C4-2B (cell line): ENCODE results near the gene TDP1.
A peak's percentile ranks its signal among the peaks of the same experiment; 100 is the strongest.

Experiments used
- H3K27ac ChIP-seq: fragments of 450-650 bp; 2 replicates; pipeline ENCODE4 v1.5.1; 2017
- CTCF ChIP-seq: fragments of 450-650 bp; conservative IDR thresholded peaks from 2 replicates; pipeline ENCODE4 v1.5.1; 2017; ENCODE audit warnings: mild to moderate bottlenecking
- ZFX ChIP-seq: fragments of 450-650 bp; IDR thresholded peaks from 2 replicates; pipeline ENCODE4 v1.6.1; 2017

The TDP1 gene

GRCh38 chr14:90053044-90053443 is 97.3 kb downstream of the TDP1 start:
- no peak for TF ChIP-seq CTCF
- no peak for TF ChIP-seq ZFX
- H3K27ac ChIP-seq: peak overlapping the region; percentile 42; the same call in 1 of the 2 replicates

DNA sequence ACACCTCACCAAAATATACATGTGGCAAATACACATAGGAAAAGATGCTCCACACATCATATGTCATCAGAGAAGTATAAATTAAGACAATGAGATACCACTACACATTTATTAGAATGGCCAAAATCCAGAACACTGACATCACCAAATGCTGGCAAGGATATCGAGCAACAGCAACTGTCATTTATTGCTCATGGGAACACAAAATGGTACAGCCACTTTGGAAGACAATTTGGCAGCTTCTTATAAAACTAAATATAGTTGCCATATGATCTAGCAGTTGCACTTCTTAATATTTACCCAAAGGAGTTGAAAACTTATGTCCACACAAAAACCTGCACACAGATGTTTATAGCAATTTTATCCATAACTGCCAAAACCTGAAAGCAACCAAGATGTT is 99.1 kb downstream of the TDP1 start:
- no peak overlapping the region; the same call in 1 of the 2 replicates for H3K27ac ChIP-seq
- TF ChIP-seq CTCF: no peak
- TF ChIP-seq ZFX: no peak

DNA sequence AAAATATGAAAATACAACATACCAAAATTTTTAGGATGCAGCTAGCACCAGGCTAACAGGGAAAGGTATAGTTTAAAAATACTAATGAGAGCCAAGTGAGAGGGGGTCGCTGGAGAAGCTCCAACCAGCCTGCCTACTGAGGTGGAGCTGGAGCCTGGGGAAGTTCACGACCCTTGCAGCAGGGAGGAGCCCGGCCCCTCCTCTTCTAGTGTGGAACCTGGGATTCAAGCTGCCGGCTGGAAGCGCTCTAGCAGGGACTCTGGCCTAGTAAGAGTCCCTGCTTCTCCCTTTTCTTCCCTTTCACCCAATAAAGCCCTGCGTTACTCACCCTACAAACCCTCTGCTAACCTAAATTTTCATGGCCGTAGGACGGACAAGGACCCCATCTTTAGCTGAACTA is 101.1 kb downstream of the TDP1 start:
- TF ChIP-seq CTCF: no peak
- TF ChIP-seq ZFX: no peak
- H3K27ac ChIP-seq: no peak overlapping the region

DNA sequence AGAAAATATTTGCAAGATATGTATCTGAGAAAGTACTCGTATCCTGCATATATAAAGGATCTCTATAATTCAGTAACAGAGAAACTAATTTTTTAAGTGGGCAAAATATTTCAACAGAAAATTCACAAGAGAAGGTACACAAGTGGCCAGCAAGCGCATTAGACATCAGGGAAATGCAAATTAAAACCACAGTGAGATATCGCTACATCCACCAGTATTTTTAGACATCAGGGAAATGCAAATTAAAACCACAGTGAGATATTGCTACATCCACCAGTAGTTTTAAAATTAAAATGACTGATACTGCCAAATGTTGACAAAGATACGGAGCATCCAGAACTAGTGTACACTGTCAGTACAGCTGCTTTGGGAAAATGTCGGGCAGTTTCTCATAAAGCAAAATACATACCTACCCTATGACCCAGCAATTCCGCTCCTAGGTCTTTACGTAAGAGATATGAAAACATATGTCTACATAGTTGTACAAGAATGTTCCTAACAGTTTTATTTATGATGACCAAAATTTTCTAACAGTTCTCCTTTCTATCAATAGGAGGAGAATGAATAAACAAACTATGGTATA is 103.2 kb downstream of the TDP1 start:
- TF ChIP-seq CTCF: no peak
- TF ChIP-seq ZFX: no peak
- H3K27ac ChIP-seq: no peak overlapping the region

DNA sequence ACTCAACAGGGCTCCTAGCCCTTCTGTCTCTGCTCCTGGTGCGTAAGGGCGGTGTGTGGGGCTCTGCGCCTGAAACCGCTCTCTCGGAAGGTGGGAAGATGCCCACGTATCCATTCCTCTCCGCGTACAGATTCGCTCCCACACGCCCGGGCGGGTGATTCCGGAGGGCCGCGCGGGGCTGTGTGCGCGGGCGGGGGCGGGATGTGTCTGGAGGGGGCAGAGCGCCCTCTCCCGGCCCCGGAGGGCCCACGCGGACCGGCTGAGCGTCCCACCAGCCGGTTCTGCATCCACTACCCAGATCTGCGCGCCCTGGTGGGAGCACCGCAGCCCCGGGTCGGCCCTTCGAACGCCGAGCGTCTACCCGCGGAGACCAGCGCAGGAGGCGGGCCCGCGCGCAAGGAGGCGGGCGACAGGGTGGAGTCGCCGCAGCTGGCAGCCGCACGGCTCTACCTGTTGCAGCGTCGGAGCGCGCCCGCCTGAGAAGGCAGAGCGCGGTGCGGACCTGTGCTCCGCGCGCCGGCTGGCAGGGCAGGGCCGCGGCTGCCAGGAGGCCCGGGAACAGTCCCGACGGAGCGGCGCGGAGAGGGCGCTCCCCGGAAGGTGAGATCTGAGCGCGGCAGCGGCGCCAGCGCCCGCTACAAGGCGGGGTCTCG is 104.7 kb downstream of the TDP1 start:
- H3K27ac ChIP-seq: no peak overlapping the region
- TF ChIP-seq CTCF (peak; percentile 23), ZFX (no peak)

DNA sequence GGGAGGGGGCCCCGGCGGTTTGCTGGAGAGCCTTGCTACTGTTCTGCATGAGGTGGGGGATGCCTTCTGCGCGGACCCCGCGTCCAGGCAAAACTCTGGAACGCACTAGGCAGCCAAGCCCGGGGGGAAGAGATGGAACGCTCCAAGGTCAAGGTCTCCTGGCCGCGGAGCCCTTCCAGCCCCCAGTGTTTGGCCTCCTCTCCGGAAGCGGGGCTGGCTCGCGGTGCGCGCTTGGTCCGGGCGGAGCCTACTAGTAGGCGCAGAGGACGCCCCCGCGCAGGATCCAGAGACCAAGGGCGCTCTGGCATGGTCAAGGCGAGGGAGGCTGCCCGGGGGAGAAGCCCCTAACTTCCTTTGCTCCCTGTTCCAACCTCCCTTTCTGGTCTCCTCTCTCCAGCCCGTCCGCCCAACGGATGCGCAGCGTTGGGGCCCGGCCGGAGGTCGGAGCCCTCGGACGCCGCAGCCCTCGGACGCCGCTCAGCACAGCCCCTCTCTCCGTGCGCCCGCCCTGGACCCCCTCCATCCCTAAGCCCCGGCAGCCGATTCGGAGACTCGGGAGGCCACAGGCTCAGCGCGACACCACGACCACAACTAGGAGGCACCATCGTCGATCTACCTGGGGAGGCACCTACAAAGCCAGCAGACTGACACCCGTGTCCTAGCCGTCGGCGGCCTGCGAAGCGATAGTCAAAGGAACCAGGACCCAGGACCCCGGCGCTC is 105.4 kb downstream of the TDP1 start:
- no peak overlapping the region for H3K27ac ChIP-seq

More for the DNA sequence above, 105.4 kb downstream of the TDP1 start:
- TF ChIP-seq ZFX (no peak), CTCF (no peak)
